Mucosa of descending colon (tissue), 3 donors: Measurements from ENCODE around the gene CHN2. TPM values are rescaled to one million over a fixed set of nuclear protein-coding genes. Genes with fewer than 3 reads are reported as not detected.

Experiments used
- ATAC-seq: fragments of 200-7000 bp; cut with Tn5 transposase; one replicate; pipeline ENCODE4 v1.9.1; 2020; ENCODE audit warnings: mild to moderate bottlenecking, moderate library complexity
- DNase-seq, 3 donors: peaks; one replicate each; pipeline ENCODE4 v3.0.0-alpha.2; 2020
- H3K36me3 ChIP-seq: fragments of 200-600 bp; one replicate; pipeline ENCODE4 v1.8.0; 2021; ENCODE audit warnings: low read depth, mild to moderate bottlenecking
- H3K4me1 ChIP-seq: fragments of 200-600 bp; one replicate; pipeline ENCODE4 v1.8.0; 2021; ENCODE audit warnings: low read depth, mild to moderate bottlenecking
- H3K4me3 ChIP-seq: fragments of 200-600 bp; one replicate; pipeline ENCODE4 v1.8.0; 2021; ENCODE audit warnings: mild to moderate bottlenecking
- H3K9me3 ChIP-seq: fragments of 200-600 bp; one replicate; pipeline ENCODE4 v1.8.0; 2021; ENCODE audit warnings: mild to moderate bottlenecking
- CTCF ChIP-seq: fragments of 200-600 bp; IDR thresholded peaks from one replicate; pipeline ENCODE4 v1.8.0; 2022; ENCODE audit warnings: antibody characterized with exemption, mild to moderate bottlenecking
- intact Hi-C, 2 donors: fragments of 100-400 bp; cut with DNase I in 1 of 2; cut with micrococcal nuclease in 1 of 2; formaldehyde crosslinking; loops; one replicate each; pipeline versions ENCODE4 v1.11.0 to v1.11.1; 2022; cut with DNase I, micrococcal nuclease
- total RNA-seq, 3 donors: library from RNA; stranded (reverse); fragmentation: NEBNext Ultra II Directional in 2 of 3; extraction: Animal tissue kit (Norgen Biotek cat#: 25700) in 2 of 3; gene quantifications; one replicate each; pipeline versions ENCODE4 v1.2.1 to v1.2.4, GENCODE V29; 2021 to 2023
- donor health status: DM: no; HTN: no; CAD: no; lungs with moderate emphysema.
- donor health status: DM: no; HTN: no; CAD: no.
- donor health status: DM: no; HTN: yes; CAD: no.

CHN2 gene
- total RNA-seq, 3 donors from 2014 or later, result 18.7 to 41.5 (median 27.6) TPM

GRCh38 chr7:29364661-29365060, 170.1 kb downstream of the CHN2 start:
- H3K9me3 ChIP-seq, result no peaks in the 10 kb centered on the region
- intact Hi-C loops, result no loop called here
- no peaks in the 10 kb centered on the region for H3K36me3 ChIP-seq
- no peak for DNase-seq
- H3K4me3 ChIP-seq, result no peak overlapping the region
- H3K4me1 ChIP-seq, result peaks cover 15% of the 10 kb centered on the region
- TF ChIP-seq CTCF, result no peak
- peak; percentile 67 for ATAC-seq

DNA sequence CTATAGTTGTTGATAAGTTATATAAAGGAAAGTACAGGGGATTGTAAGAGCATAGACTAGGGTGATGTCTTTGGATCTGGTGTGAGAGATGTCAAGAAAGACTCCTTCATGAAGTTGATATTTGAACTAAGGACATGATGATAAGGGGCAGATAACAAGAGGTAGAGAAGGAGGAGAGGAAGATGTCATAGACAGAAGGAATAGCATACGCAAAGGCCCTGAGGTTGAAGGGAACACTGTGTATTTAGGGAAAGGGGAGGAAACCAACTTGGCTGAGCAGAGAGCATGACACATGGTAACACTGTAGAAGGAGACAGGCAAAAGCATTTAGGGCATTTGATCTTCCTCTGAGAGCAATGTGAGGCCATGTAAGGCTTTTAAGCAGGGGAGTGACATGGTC, 170.8 kb downstream of the CHN2 start:
- H3K4me3 ChIP-seq, result no peak overlapping the region
- no peaks in the 10 kb centered on the region for H3K36me3 ChIP-seq
- no peaks in the 10 kb centered on the region for H3K9me3 ChIP-seq
- H3K4me1 ChIP-seq, result peaks cover 15% of the 10 kb centered on the region
- ATAC-seq (no peak), DNase-seq (no peak)
- TF ChIP-seq CTCF, result no peak
- intact Hi-C loops, result no loop called here

DNA sequence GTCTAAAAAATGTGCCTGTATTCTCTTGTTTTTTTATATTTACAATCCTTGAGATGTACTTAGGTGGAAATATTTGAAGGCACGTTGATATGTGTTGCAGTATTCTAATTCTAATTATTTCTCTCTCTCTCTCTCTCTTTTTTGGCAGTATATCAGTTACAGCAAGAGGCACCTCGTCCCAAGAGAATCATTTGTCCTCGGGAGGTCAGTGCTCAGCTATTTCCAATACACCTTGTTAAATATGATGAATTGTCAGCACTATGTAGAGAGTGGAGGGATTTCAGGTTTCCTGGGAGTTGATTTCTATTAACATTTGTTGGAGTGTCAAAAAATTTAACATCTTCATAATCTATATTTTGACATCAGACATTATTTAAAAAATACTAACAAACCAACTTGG, 173.2 kb downstream of the CHN2 start:
- Histone ChIP-seq H3K9me3 (no peaks in the 10 kb centered on the region), H3K4me1 (peaks cover 17% of the 10 kb centered on the region), H3K4me3 (no peak overlapping the region), H3K36me3 (no peaks in the 10 kb centered on the region)
- DNase-seq (no peak), ATAC-seq (no peak)
- intact Hi-C loops, result no loop called here
- TF ChIP-seq CTCF, result no peak

GRCh38 chr7:29369909-29370488, 175.4 kb downstream of the CHN2 start:
- DNase-seq (no peak), ATAC-seq (no peak)
- no peak for TF ChIP-seq CTCF
- H3K36me3 ChIP-seq, result no peaks in the 10 kb centered on the region
- peaks cover 6% of the 10 kb centered on the region for H3K4me1 ChIP-seq
- intact Hi-C loops, result no loop called here
- H3K9me3 ChIP-seq, result no peaks in the 10 kb centered on the region
- H3K4me3 ChIP-seq, result no peak overlapping the region

- no peak for TF ChIP-seq CTCF
- DNase-seq, result peak in 1 of 3 donors; percentile 44
- peak; percentile 90 for ATAC-seq
- H3K9me3 ChIP-seq, result no peaks in the 10 kb centered on the region
- H3K36me3 ChIP-seq, result no peaks in the 10 kb centered on the region
- intact Hi-C loops, result no loop called here
- H3K4me3 ChIP-seq, result no peak overlapping the region
- peaks cover 3% of the 10 kb centered on the region for H3K4me1 ChIP-seq
Measured at GRCh38 chr7:29370531-29371314, 176.1 kb downstream of the CHN2 start.
